Right ventricle myocardium inferior (tissue), 1 donor: ENCODE data around the gene GPS1. TPM values are rescaled to one million over a fixed set of nuclear protein-coding genes. Genes with fewer than 3 reads are reported as not detected.
"Not testable (repeated sequence)": the region's sequence is repeated elsewhere in the genome, so short reads cannot be mapped to it uniquely, and the experiment has no call there.

Experiments used
- ATAC-seq: fragments of 200-7000 bp; cut with Tn5 transposase; one replicate; pipeline ENCODE4 v1.9.1; 2020; ENCODE audit warnings: mild to moderate bottlenecking, moderate library complexity
- DNase-seq: peaks from one replicate; pipeline ENCODE4 v3.0.0; 2021; ENCODE audit errors: missing footprints
- intact Hi-C: fragments of 100-400 bp; cut with DNase I; formaldehyde crosslinking; loops from one replicate; pipeline ENCODE4 v1.11.0; 2022
- total RNA-seq: library from RNA; stranded (reverse); fragmentation: NEBNext Ultra II Directional; extraction: Animal tissue kit (Norgen Biotek cat#: 25700); gene quantifications from one replicate; pipeline ENCODE4 v1.2.1, GENCODE V29; 2021
- donor health status: DM: no; HTN: yes; CAD: no; lungs with severe emphysema.

The GPS1 gene
- total RNA-seq, 1 donor from 2014 or later: 80.9 TPM

DNA sequence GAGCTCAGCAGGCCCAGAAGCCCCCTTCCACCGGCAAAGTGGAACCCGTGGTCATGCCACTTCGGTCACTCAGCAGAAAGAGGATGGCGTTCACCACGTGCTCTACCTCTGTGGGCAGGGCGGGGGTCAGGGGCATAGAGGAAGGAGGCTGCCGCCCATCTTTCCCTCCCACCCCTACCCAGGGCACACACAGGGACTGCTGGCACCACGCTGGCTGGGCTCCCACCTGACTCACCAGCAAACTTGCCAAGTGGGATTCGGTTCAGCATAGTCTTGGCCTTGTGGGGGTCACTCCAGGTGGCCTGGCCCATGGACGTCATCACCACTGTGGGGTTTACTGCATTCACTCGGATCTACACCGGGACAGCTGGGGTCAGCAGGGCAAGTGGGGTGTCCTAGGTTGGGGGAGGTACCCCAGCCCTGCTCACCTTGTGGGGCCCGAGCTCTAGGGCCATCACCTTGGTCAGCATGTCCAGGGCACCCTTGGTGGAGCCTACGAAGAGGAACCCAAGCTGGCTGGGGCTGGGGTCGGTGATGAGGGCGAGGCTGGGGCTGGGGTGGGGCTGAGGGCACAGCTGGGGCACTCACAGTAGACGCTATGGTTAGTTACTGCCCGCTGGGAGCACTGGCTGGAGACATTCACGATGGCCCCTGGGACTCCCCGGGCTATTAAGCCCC, 15.6 kb upstream of the GPS1 start:
- no peak for ATAC-seq
- intact Hi-C loops: loop anchor here (5.0 kb wide), 1 partner anchor 256 kb away; no protein-coding TSS in a partner anchor
- no peak for DNase-seq

DNA sequence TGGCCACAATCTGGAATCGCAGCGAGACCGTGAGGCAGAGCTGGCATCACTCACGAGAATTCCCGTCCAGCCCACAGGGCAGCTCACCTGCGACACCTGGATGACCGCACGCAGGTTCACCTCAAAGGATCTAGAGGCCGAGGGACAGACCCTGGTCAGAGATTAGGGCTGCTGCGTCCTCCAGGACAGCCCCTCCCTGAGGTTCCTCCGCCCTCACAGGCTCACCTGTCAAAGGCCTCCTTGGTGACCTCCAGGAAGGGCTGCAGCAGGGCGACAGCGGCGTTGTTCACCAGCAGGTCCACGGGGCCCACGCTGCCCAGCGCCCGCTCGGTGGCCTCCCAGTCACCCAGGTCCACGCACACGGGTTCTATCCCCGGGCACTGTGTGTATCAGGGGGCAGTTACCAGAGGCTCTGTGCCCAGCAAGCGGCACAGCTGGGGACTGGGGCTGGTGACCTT, 15.0 kb upstream of the GPS1 start:
- intact Hi-C loops: loop anchor here (1.0 to 5.0 kb wide), 2 partner anchors 62 to 256 kb away; partner anchors contain the start of gene FASN
- ATAC-seq: no peak
- no peak for DNase-seq

DNA sequence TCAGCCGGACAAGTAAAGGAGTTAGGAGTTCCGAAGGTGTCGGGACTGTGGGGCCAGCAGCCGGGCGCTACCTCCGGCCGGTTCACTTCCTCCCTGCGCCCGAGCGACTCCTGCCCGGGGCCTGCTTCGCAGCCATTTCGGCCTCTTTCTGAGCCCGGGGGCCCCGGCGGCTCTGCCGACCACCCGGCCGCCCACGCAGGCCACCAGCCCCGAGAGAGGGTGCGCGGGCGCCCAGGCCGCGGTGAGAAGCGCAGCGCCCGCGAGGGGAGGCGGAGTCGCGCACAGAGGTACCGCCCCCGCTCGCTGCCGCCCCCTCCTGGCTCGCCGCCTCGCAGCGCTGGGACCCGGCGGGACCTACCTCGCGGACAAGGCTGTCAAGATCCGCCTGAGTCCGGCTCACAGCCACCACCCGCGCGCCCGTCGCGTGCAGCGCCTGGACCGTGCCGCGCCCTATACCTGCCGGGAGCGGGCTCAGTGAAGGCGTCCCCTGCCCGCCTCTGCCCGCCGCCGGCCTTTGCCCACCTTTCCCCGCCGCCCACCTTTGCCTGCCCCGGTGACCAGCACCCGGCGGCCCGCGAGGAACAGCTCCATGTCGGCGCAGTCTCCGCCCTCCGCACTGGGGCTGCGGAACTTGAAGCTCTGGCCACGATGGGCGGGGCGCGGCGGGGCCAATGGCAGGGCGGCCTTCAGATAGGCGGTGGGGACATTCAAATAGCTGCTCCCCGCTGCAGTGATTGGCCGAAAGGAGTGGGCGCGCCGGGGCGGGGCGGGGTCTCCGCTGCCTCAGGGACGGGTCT, 14.4 kb upstream of the GPS1 start, which contains the start of gene DCXR:
TSS of gene DCXR (minus strand) at position 606 of the 797 bp plus-strand sequence. CDS start at position 591, 15 bp downstream.
- DNase-seq: peak; percentile 99
- intact Hi-C loops: loop anchor here (1.0 to 5.0 kb wide), 2 partner anchors 61 to 255 kb away; partner anchors contain the start of gene FASN
- ATAC-seq: peak; percentile 98

DNA sequence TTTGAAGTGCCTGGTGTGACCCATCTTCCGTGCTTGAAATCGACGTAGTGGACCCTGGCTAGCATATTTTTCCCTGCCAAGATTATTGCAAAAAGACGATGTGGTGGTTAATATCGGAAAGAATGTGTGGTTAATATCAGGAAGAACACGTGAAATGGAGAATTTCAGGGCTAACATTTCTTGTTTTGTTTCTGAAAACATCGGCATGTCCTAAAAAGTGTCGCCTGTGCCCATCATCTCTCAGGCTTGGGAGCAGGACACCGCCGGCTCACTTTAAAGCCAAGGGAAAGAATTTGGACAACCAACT, 13.9 kb upstream of the GPS1 start:
- intact Hi-C loops: loop anchor here (1.0 to 5.0 kb wide), 2 partner anchors 60 to 254 kb away; partner anchors contain the start of gene FASN
- no peak for ATAC-seq
- DNase-seq: no peak

DNA sequence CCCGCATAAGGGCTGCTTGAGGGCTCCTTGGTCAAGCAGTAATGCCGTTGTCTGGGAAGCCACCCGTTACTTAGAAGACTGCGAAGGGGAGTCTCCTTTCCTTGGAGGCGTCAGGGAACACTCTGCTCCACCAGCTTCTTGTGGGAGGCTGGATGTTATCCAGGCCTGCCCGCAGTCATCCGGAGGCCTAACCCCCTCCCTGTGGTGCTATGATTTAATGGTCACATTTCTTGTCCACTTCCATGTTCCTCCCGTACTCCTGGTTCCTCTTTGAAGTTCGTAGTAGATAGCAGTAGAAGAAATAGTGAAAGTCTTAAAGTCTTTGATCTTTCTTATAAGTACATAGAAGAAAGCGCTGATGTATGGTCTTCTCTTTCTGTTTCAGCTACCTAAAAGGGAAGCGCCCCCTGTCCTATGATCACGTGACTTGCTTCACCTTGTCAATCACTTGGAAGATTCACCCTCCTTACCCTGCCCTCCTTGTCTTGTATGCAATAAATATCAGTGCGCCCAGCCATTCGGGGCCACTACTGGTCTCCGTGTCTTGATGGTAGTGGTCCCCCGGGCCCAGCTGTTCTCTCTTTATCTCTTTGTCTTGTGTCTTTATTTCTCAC, 12.8 kb upstream of the GPS1 start:
- not testable (repeated sequence) for DNase-seq, ATAC-seq
- intact Hi-C loops: loop anchor here (5.0 kb wide), 1 partner anchor 253 kb away; no protein-coding TSS in a partner anchor

DNA sequence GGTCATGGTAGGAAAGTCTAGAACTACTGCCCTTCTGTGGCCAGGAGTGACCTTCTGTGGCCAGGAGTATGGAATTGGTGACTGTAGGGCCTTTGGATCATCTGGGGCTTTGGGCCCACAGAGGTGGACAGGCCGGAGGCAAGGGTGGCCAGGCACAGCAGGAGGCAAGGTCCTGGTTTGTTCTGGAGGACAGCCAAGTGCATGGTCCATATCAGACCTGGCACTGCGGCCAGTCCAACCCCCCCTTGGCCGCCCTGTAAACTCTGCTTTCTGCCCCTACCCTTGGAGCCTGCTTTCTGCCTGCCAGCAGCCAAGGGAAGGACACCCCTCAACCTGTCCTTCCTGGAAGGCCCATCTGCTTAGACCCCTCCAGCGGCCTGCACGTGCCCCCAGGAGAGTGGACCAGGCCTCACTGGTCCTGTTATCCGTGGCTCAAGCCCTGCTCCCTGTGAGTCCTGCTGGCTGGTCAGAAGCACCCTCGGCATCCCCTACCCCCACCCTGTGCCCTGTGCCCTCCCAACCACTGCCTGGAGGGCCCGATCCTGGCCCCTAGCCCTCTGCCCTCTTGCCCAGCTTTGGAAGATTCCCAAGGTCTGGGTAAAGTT, 11.9 kb upstream of the GPS1 start:
- ATAC-seq (no peak), DNase-seq (no peak)
- intact Hi-C loops: loop anchor here (5.0 kb wide), 1 partner anchor 253 kb away; no protein-coding TSS in a partner anchor

DNA sequence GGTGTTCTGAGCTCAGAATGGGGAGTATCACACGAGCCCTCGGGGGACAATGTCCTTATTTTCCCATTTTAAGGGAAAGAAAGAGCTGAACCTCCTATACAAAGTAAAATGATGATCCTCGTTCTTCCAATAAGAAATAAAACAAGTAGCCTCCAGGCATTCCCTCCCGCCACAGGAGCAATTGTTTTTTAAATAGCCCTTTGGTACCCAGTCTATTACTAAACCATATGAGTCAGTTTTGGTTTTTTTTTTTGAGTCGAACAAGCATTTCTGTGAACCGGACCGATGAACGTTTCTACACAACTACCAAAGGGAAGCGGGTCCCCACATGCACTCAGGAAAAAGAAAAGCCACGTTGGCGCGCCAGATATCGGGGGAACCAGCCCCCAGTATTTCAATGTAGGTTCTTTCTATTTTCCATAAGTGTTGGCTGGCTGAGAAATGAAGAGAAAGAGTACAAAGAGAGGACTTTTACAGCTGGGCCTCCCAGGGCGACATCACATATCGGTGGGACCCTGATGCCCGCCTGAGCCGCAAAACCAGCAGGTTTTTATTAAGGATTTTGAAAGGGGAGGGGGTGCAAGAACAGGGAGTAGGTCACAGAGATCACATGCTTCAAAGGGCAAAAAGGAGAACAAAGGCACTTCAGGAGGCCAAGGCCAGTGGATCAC, 10.4 kb upstream of the GPS1 start:
- intact Hi-C loops: no loop called here
- DNase-seq (no peak), ATAC-seq (no peak)

DNA sequence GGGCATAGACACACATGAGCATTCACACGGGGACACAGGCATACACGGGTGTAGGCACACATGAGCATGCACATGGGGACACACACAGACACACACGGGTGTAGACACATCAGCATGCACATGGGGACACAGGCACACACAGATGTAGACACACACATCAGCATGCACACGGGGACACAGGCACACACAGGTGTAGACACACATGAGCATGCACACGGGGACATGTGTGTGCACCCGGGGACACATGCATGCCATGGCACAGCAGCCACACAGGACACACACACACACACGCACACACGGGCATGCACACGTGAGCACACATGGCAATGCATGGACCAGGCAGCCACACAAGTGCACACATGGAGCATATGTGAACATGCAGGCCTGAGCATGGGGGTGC, 9.0 kb upstream of the GPS1 start:
- ATAC-seq: no peak
- DNase-seq: no peak
- intact Hi-C loops: no loop called here

DNA sequence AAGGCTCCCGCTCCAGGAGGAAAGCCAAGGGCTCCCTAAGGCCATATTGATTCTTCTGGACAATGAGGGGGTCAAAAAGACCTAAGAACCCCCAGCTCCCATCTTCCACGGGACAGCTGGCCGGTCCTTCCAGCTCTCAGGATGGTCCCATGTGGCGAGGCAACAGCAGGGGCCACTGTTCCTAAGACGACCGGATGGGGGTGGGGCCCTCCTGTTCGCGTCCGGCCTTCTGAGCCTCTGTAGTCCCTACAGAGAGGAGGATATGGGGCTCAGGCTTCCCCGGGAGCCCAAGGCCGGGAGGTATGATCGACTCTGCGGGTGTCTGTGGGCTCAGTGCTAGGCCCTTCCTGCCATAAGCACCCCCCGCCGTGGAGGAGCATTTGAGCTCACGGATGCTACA, 8.2 kb upstream of the GPS1 start:
- ATAC-seq (no peak), DNase-seq (no peak)
- intact Hi-C loops: no loop called here

DNA sequence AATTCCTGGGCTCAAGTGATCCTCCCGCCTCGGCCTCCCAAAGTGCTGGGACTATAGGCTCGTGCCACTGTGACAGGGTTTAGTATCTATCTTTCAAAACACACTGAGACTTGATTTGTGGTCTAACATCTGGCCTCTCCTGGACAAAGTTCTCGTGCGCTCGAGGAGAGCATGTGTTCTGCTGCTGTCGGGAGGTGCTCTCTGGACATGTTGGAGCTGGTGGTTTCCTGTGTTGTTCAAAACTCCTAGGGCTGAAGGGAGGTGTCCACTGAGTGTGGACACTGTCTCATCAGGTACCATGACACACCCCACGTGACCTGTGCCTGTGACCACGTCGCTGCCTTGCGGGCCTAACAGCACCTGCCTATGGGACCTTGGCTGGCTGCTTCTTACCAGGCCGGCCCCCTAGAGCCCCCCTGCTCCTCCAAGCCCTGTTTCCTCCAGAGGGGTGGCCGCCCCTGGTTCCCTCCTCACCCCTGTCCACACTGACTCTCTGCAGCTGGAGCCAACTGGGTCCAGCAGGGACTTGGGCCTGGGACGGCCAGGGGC, 5.7 kb upstream of the GPS1 start:
- no peak for DNase-seq
- no peak for ATAC-seq
- intact Hi-C loops: no loop called here

DNA sequence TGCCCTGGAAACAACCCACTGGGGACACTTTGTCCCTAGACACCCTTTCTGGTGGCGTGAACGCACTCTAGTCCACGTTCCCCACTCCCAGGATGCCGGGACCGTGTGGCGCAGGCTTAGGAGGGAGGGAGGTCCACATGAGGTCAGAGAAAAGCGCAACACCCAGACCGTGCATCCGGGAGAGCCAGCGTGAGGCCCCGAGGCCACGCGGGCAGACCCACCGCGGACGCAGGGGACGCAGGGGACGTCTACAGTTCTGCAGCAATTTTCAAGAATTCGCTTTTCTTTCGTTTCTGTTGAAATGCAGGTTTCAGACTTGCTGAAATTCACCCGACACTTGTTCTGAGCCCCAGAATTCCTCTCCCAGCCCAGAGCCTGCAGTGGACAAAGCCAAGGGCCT, 4.8 kb upstream of the GPS1 start:
- ATAC-seq (no peak), DNase-seq (no peak)
- intact Hi-C loops: no loop called here

DNA sequence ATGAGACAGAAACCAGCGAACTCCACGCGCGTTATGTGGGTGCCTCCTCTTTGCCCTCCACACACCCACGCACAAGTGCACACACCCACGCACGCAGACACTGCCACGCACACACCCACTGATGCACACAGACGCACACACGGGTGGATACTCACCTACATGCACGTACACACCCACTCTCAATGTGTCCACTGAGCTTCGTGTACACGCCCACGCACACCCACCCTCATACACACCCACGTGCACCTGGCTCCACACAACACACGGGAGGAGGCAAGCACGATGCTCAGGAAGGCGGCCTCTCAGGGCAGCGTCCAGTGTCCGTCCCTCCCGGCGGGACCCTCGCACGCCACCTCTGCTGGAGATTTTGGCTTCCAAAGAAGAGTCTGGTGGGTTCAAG, 4.3 kb upstream of the GPS1 start:
- ATAC-seq (no peak), DNase-seq (no peak)
- intact Hi-C loops: no loop called here

DNA sequence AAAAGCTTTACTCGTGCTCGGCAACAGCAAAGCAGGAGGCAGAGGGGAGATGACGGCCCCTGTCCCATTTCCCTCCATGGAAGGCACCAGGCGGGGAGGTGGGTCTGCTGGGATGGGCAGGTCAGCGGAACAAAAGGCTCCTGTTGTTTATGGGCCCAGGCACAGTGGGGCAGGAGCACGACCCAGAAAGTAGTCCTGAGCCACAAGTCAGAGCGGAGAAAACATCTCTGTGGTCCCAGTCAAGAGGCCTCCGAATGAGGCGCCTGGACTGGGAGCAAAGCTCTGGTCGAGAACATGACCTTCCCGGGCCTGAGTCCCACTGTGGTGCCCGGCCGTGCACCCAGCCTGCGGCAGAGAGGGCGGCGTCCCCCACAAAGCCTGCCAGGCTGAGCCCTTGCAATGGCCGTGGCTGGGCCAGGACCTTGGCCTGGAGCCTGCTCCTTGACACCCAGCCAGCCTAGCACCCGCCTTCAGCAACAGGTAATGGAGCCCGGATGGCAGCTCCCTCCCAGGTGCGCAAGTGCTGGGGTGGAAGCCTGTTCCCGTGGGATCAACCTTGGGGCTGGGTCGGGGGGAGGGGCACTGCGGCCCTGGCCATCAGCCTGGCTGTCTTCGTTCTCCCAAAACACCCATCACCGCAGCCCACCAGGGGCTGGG, 3.7 kb upstream of the GPS1 start:
- DNase-seq: no peak
- ATAC-seq: no peak
- intact Hi-C loops: no loop called here

DNA sequence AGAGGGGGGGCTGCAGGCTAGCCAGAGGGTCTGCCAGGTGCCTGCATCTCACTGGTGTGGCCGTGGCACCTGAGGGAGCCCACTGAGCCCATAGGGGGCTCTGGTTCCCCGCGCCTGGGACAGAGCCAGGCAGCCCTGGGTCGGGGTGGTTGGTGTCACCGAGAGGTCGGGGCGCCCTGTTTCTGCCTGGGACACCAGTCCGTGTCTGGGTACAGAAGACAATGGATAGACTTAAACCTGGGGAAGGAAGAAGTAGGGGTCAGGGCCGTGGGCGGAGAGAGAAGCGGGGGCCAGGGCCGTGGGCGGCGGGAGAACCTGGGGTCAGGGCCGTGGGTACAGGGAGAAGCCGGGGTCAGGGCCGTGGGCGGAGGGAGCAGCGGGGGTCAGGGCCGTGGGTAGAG, 3.1 kb upstream of the GPS1 start:
- no peak for ATAC-seq
- no peak for DNase-seq
- intact Hi-C loops: no loop called here

DNA sequence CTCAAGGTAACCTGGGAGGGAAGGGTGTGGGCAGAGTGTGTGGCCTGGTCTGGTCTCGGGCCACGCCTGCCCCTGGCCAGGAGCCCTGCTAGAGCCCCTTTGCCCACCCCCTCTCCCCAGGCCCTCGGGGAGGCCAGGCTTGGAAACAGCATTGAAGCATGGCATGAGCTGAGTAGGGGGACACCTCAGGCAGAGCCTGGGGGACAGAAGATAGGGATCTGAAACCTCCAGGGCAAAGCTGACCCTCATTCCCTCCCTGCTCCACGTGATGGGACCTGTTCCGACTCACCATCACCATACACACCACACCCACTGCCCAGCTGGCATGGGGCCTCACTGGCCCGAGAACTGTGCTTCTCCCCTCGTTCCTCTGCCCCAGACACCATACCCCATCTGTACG, 2.6 kb upstream of the GPS1 start:
- intact Hi-C loops: no loop called here
- DNase-seq (no peak), ATAC-seq (no peak)

DNA sequence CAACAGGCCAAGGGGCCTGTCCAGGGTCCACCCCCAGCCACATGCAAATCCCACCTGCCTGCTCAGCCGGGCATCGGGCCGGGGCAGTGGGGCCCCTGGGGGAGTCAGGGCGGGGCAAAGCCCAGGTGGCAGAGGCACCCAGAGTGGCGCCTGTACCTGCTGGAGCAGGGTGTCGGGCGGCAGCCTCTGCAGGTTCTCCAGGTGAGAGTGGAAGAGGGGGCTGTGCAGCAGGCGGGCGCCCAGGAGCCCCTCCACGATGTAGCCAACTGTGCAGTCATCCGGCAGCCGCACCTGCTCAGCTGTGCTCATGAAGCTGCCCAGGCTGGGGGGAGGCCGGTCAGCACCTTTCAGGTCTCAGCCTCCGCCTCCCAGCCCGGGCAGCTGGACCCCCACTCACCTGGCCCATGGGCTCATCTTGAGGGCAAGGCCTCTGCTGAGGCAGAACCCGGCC, 2.2 kb upstream of the GPS1 start:
- intact Hi-C loops: no loop called here

DNA sequence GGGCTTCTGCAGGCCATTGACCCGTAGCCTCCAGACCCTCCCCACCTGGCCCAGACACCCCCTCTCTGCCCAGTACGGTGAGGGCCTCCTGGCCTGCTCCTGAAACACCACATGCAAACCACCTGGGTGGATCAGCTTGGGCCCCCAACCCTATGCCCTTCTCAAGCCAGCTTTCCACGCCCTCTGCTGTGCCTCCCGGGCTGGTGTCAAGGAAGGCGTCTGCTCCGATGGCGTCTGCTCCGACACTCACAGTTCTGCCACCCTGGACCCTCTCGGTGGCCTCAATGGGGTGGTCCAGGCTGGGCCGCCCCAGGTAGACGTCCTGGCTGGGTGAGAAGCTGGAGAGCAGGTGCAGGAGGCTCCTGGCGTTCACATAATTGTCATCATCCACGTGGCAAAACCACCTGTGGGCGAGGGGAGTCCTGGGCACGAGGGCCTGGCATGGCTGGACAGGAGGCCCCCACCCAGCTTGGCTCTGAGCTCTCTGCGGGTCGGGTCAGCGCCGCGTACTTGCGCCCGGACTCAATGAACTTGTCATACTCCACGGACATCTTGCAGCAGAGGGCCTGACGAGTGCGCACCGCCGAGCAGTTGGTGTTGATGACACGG, 1.4 kb upstream of the GPS1 start:
- intact Hi-C loops: no loop called here

More for the DNA sequence above, 2.2 kb upstream of the GPS1 start:
- DNase-seq (peak; percentile 56), ATAC-seq (no peak)

More for the DNA sequence above, 1.4 kb upstream of the GPS1 start:
- DNase-seq (peak; percentile 30), ATAC-seq (no peak)
